HepG2 (cell line): ENCODE results near the gene RABEPK. TPM values are rescaled to one million over a fixed set of nuclear protein-coding genes. Genes with fewer than 3 reads are reported as not detected.
A peak's percentile ranks its signal among the peaks of the same experiment; 100 is the strongest.

Experiments
- ATAD3A ChIP-seq: sonication (generic); formaldehyde crosslinking; IDR thresholded peaks from 2 replicates; pipeline ENCODE4 v1.4.0; 2020; ENCODE audit warnings: missing genetic modification reagents
- CBX1 ChIP-seq: IDR thresholded peaks from one replicate; pipeline ENCODE4 v1.6.1; 2016; ENCODE audit warnings: antibody characterized with exemption, low read depth
- FOXJ3 ChIP-seq: sonication (generic); formaldehyde crosslinking; IDR thresholded peaks from 2 replicates; pipeline ENCODE4 v1.4.0; 2020; ENCODE audit warnings: missing genetic modification reagents, mild to moderate bottlenecking, borderline replicate concordance
- IRF9 ChIP-seq: sonication (generic); formaldehyde crosslinking; IDR thresholded peaks from 2 replicates; pipeline ENCODE4 v1.8.0; 2022; ENCODE audit warnings: missing genetic modification reagents, mild to moderate bottlenecking, borderline replicate concordance
- MXD1 ChIP-seq: sonication (generic); formaldehyde crosslinking; IDR thresholded peaks from 2 replicates; pipeline ENCODE4 v1.4.0; 2020; ENCODE audit warnings: mild to moderate bottlenecking, missing genetic modification reagents
- NFE2L1 ChIP-seq: sonication (generic); formaldehyde crosslinking; IDR thresholded peaks from 2 replicates; pipeline ENCODE4 v1.4.0; 2020; ENCODE audit warnings: missing genetic modification reagents, mild to moderate bottlenecking, borderline replicate concordance
- PATZ1 ChIP-seq: sonication (generic); formaldehyde crosslinking; IDR thresholded peaks from 2 replicates; pipeline ENCODE4 v1.4.0; 2020; ENCODE audit warnings: missing genetic modification reagents
- SIX1 ChIP-seq: sonication (generic); formaldehyde crosslinking; IDR thresholded peaks from 2 replicates; pipeline ENCODE4 v1.4.0; 2020; ENCODE audit warnings: missing genetic modification reagents, borderline replicate concordance
- SOX6 ChIP-seq, 2 experiments: fragments of 450-650 bp in 1 of 2; sonication (generic) in 1 of 2; formaldehyde crosslinking in 1 of 2; IDR thresholded peaks; 2 replicates each; pipeline versions ENCODE4 v1.4.0 to v1.6.1; 2017 to 2020; ENCODE audit warnings: antibody characterized with exemption in 1 of 2, mild to moderate bottlenecking in 1 of 2, missing genetic modification reagents in 1 of 2
- SRF ChIP-seq: IDR thresholded peaks from 2 replicates; pipeline ENCODE4 v1.6.1; 2011; ENCODE audit warnings: mild to moderate bottlenecking, low read depth, low read length, moderate library complexity
- TFDP1 ChIP-seq: IDR thresholded peaks from 2 replicates; pipeline ENCODE4 v1.6.1; 2016; ENCODE audit warnings: missing compliant biosample characterization, missing genetic modification reagents, borderline replicate concordance
- ZHX1 ChIP-seq: sonication (generic); formaldehyde crosslinking; IDR thresholded peaks from 2 replicates; pipeline ENCODE4 v1.8.1; 2022; ENCODE audit warnings: low read depth, mild to moderate bottlenecking, missing genetic modification reagents
- ZKSCAN5 ChIP-seq: sonication (generic); formaldehyde crosslinking; IDR thresholded peaks from 2 replicates; pipeline ENCODE4 v1.5.1; 2020; ENCODE audit warnings: mild to moderate bottlenecking, missing genetic modification reagents
- ZNF263 ChIP-seq: sonication (generic); formaldehyde crosslinking; IDR thresholded peaks from 2 replicates; pipeline ENCODE4 v1.4.0; 2020; ENCODE audit warnings: missing genetic modification reagents
- ZNF841 ChIP-seq: sonication (generic); formaldehyde crosslinking; IDR thresholded peaks from 2 replicates; pipeline ENCODE4 v1.8.1; 2023; ENCODE audit warnings: missing genetic modification reagents, borderline replicate concordance
- ZSCAN12 ChIP-seq: sonication (generic); formaldehyde crosslinking; IDR thresholded peaks from 2 replicates; pipeline ENCODE4 v1.9.0; 2021; ENCODE audit warnings: mild to moderate bottlenecking, missing genetic modification reagents
- ZXDC ChIP-seq: sonication (generic); formaldehyde crosslinking; IDR thresholded peaks from 2 replicates; pipeline ENCODE4 v1.5.0; 2020; ENCODE audit warnings: mild to moderate bottlenecking, missing genetic modification reagents
- polyA plus RNA-seq, 8 experiments: library from polyadenylated mRNA; depleted of rRNA in 3 of 8; stranded (reverse) in 7 of 8; unstranded in 1 of 8; fragments of >200 nt; fragmentation: Illumina TruSeq in 4 of 8; extraction: Trizol in 4 of 8; gene quantifications; 2 replicates each; pipeline versions ENCODE4 v1.2.1 to v1.2.3, GENCODE V29; 2011 to 2016; ENCODE audit warnings: low read depth in 4 of 8, missing spikeins in 1 of 8, mixed read lengths in 1 of 8; ENCODE audit not compliant: insufficient read depth in 1 of 8
- total RNA-seq, 5 experiments: library from RNA; depleted of rRNA; stranded (reverse); fragments of >200 nt; fragmentation: Illumina TruSeq; extraction: Trizol; gene quantifications; 2 replicates each; pipeline ENCODE4 v1.2.3, GENCODE V29; 2016; ENCODE audit warnings: low read depth in 1 of 5

RABEPK gene
- total and polyA plus RNA-seq, 2 of the 13 experiments (the other 11 are each of a cell fraction or from before 2014, with no cell fraction given) = 75.5 to 90.0 TPM

- TF ChIP-seq ZXDC (CRISPR knock-in tag) (no peak), ATAD3A (CRISPR knock-in tag) (no peak), CBX1 (peak; percentile 95), SIX1 (CRISPR knock-in tag) (no peak), IRF9 (CRISPR knock-in tag) (no peak), SOX6 (IDR thresholded peaks at IDR 0.05) (no peak), SOX6 (CRISPR knock-in tag; IDR thresholded peaks at IDR 0.05) (peak; percentile 70), ZSCAN12 (CRISPR knock-in tag) (0 out of 2 replicates have a peak, but pooled peaks have one; percentile 30), ZNF263 (CRISPR knock-in tag) (no peak), NFE2L1 (CRISPR knock-in tag) (0 out of 2 replicates have a peak, but pooled peaks have one; percentile 37), ZNF841 (CRISPR knock-in tag) (no peak), MXD1 (CRISPR knock-in tag) (no peak; the same call in 1 of the 2 replicates), FOXJ3 (no peak), ZKSCAN5 (CRISPR knock-in tag) (peak; percentile 87), SRF (no peak), ZHX1 (peak; percentile 68; the same call in 1 of the 2 replicates), TFDP1 (CRISPR knock-in tag) (peak; percentile 75; the same call in 1 of the 2 replicates), PATZ1 (peak; percentile 84)
These were observed 10.7 kb upstream of the RABEPK start, which contains the start of gene PPP6C (continued) for GRCh38 chr9:125189361-125190289.
